SK-N-MC (cell line): ENCODE data around the gene DDTL.

Experiments
- EZH2 ChIP-seq: fragments of 200-600 bp; sonication (generic); IDR thresholded peaks from one replicate; pipeline ENCODE4 v1.6.1; 2017; ENCODE audit warnings: antibody characterized with exemption
- POLR2AphosphoS5 ChIP-seq: IDR thresholded peaks from 2 replicates; pipeline ENCODE4 v1.6.1; 2012; ENCODE audit warnings: mild to moderate bottlenecking, low read depth, low read length, borderline replicate concordance

- TF ChIP-seq EZH2 (no peak), POLR2AphosphoS5 (no peak)
These were observed 40.1 kb upstream of the DDTL start for GRCh38 chr22:23926561-23926960.
